ENCODE results near the gene CADM2.

DNA sequence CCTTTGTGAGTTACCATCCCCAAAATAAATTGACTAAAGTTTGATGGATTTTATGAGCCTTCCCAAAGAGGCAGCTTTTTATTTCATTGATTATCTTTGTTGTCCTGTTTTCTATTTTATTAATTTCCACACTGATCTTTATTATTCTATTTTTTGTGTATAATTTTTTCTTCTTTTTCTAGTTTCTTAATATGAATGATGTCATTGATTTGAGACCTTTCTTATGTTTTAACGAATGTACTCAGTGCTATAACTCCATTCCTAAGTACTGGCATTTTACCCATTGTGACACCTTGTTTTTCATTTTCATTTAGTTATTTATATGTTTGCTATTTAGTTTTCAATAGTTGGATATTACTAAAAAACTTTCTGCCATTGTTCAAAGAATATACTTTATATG lies 565.3 kb downstream of the CADM2 start:
- TF ChIP-seq CTCF (conservative IDR thresholded peaks at IDR 0.05; ENCODE audit: low read depth in 2 of 2) (no peak), CREB1 (CRISPR knock-in tag; IDR thresholded peaks at IDR 0.05; ENCODE audit: low read depth) (no peak), EZH2phosphoT487 (IDR thresholded peaks at IDR 0.05; ENCODE audit: unreplicated experiment) (no peak), JUNB (IDR thresholded peaks at IDR 0.05; ENCODE audit: unreplicated experiment) (no peak)
- TF ChIP-seq, protein P1, sequence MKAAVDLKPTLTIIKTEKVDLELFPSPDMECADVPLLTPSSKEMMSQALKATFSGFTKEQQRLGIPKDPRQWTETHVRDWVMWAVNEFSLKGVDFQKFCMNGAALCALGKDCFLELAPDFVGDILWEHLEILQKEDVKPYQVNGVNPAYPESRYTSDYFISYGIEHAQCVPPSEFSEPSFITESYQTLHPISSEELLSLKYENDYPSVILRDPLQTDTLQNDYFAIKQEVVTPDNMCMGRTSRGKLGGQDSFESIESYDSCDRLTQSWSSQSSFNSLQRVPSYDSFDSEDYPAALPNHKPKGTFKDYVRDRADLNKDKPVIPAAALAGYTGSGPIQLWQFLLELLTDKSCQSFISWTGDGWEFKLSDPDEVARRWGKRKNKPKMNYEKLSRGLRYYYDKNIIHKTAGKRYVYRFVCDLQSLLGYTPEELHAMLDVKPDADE (IDR thresholded peaks at IDR 0.05), result no peak
